ENCODE data around the gene BLOC1S4. TPM values are rescaled to one million over a fixed set of nuclear protein-coding genes. Genes with fewer than 3 reads are reported as not detected.

Gene BLOC1S4
- total RNA-seq, 2 donors from 2014 or later, result 8.3 to 9.7 TPM

DNA sequence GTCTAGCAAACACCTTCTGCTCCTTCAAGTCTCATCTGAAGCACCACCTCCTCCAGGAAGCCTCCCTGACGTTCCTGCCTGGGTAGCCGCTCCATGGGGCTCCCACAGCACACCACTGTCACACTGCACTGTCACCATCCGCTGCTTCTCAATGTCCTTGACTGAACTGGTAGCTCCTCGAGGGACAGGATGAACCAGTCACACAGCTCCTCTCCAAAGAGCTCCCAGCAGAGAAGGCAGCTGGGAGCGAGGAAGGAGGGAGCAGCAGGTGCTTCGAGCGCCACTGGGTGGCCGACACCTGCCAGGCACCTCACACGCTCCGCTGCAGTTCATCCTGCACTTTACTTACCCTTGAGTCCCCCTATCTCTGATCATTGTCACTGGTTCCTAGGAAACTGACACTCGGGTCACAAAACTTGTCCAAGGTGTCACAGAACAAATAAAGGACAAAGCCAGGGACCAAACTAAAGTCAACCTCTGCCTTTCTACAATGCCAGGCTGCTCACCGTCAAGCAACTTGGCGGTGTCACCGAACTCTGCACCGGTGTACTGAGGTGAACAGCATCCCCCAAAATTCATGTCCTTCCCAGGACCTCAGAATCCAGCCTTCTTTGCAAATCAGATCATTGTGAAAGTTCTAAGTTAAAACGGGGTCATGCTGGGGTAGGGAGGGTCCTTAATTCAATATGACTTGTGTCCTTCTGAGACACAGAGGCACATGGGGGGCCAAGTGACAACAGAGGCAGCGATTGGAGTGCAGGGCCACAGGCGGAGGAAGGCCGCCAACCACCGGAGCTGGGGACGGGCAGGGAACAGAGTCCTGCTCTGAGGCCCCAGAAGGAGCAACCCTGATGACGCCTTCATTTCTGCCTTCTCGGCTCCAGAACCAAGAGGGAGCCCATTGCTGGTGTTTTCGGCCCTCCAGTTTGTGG, 27.8 kb upstream of the BLOC1S4 start:
- intact Hi-C loops (cut with DNase I), result no loop called here
- DNase-seq (ENCODE audit: low spot score), result no peak

GRCh38 chr4:6688879-6689505, 27.0 kb upstream of the BLOC1S4 start:
- no peak for DNase-seq (ENCODE audit: low spot score)
- intact Hi-C loops (cut with DNase I), result no loop called here

- intact Hi-C loops (cut with DNase I), result no loop called here
- no peak for DNase-seq (ENCODE audit: low spot score)
These were observed 26.4 kb upstream of the BLOC1S4 start for GRCh38 chr4:6689506-6689960.

GRCh38 chr4:6692379-6692778, 23.6 kb upstream of the BLOC1S4 start:
- DNase-seq (ENCODE audit: low spot score), result no peak
- intact Hi-C loops (cut with DNase I), result no loop called here

DNA sequence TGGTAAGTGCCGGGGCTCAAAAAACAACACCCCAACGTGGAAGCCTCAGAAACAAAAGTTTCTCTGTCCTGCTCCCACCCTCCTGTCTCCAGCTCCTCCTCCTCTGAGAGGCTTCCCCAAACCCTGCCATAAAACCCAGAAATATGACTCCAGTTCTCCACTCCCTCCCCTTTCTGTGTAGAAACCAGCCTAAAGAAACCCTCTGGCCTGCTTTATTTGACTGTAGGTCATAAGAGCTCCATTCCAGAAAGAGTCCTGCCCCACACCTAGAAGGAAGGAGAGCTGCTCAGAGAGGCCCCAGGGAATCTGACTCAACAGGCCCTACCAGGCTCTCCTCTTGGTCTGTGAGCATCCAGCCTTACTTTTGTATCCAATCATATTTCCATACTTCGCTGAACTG, 23.2 kb upstream of the BLOC1S4 start:
- no peak for DNase-seq (ENCODE audit: low spot score)
- intact Hi-C loops (cut with DNase I), result no loop called here

- intact Hi-C loops (cut with DNase I), result no loop called here
- no peak for DNase-seq (ENCODE audit: low spot score)
These were observed 22.5 kb upstream of the BLOC1S4 start, which contains the start of gene S100P for GRCh38 chr4:6693231-6694176. S100P (plus strand) TSS chr4:6693878; CDS start chr4:6693933, 55 bp downstream.

DNA sequence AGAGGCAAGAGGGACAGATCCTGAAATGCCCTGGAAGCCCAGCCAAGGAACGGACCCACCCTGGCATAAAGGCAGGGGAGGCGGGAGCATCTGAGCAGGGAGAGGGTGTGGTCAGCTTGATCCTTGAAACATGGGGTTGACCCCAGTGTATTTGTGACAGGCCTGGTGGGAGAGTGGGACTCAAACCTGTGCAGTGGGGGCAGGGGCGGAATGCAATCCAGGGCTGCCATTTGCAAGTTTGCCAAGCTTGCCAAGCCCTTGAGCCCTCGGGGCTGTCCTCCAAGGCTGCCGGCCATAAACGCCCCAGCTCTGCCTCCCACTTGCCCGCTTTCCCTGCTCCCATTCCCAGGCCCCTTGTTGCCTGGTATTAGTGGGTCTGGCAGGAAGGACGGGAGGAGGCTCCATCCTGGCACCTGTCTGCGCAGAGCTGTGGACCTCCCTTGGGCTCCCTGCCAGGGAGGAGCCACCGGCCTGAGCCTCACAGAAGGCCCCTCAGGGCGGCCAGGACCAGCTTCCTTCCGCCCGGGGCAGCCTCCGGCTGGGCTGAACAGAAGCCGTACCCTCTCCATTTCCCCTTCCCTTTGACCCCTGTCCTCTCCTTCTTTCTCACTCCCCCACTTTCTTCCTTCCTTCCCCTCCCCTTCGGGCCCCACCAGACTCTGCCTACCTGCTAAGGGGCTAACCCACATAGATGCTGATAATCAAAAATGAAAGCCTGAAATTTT, 21.6 kb upstream of the BLOC1S4 start:
- intact Hi-C loops (cut with DNase I), result no loop called here
- no peak for DNase-seq (ENCODE audit: low spot score)

DNA sequence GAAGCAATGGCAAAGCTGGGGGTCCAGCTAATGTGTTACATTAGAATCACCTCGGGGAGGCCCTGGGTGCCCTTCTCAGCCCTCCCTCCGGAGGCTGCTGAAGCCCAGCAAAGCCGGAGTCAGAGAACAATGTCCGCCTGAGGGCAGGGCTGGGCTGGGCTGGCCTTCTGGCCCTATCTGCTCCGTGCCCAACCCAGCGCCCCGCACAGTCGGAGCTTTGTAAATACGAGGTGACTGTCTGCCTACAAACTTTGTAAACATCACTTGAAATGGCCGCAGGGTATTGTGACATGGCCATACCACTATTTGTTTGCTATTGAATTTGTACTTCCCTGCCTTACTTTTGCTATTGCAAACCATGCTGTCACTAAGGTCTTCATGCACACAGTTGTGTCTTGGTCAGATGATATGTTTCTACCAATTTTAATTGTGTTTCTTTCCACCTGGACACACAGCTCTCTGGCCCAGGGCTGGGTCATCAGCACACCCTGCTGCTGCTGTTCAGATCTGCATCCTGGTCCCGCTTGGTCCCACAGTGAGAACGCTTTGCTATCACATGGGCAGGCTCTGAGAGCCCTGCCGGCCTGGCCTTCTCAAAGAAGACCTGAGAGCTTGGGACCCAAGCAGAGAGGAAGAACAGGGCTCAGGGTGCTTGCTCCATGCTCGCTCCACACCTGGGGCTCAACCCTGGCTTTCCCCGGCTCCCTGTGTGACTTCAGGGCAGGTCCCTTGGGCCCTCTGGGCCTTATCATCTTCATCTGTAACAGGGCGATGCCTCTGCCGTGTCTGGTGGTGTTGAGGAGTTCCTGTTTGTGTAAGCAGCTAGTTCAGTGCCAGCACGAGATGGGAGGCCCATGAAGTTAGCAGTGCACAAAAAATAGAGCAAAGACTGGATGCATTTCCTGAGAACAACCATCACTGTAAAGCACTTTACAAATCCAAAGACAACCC, 20.0 kb upstream of the BLOC1S4 start:
- intact Hi-C loops (cut with DNase I), result no loop called here
- DNase-seq (ENCODE audit: low spot score), result no peak

DNA sequence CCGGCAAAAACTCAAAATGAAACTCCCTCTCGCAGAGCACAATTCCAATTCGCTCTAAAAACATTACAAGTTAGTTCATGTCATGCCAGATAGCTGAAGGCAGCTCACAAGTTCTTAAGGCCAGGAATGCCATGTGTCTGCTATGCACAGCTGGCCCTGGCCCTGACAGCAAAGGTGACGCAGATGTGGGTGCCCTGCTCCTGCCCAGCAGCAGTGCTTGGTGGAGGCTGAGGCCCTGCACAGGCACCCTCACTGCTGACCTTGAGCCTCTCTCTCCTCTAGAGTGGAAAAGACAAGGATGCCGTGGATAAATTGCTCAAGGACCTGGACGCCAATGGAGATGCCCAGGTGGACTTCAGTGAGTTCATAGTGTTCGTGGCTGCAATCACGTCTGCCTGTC, 19.4 kb upstream of the BLOC1S4 start:
- intact Hi-C loops (cut with DNase I), result no loop called here

GRCh38 chr4:6697131-6697530, 18.8 kb upstream of the BLOC1S4 start:
- intact Hi-C loops (cut with DNase I), result no loop called here
- no peak for DNase-seq (ENCODE audit: low spot score)

More for the DNA sequence above, 19.4 kb upstream of the BLOC1S4 start:
- no peak for DNase-seq (ENCODE audit: low spot score)

DNA sequence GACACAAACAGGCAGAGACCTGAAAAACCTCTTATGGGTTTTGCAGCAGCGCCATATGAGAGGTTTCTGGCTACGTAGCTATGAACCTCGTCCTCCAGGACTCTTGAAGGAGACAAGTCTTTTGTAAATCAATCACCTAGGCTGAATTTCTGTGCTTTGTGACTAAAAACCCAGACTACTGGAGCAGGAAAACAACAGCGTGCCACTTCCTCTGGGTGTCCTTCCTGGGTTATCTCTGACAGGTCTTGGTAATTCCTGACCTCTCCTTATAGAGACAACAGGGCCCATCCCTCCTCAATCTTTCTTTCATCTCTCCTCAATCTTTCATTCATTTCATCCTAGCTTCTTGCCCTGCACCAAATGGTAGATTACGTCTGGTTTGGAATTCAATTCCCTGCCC, 16.6 kb upstream of the BLOC1S4 start:
- no peak for DNase-seq (ENCODE audit: low spot score)
- intact Hi-C loops (cut with DNase I), result no loop called here

DNA sequence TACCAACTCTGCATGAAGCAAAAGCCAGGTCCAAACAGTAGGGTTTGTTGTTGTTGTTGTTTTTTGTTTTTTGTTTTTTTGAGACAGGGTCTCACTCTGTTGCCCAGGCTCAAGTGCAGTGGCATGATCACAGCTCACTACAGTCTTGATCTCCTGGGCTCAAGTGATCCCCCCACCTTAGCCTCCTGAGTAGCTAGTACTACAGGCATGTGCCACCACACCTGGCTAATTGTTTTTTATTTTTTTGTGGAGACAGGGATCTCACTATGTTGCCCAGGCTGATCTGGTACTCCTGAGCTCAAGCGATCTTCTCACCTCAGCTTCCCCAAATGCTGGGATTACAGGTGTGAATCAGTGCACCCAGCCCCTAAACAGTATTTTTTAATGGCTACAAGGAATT, 16.1 kb upstream of the BLOC1S4 start:
- DNase-seq (ENCODE audit: low spot score), result no peak
- intact Hi-C loops (cut with DNase I), result no loop called here

- intact Hi-C loops (cut with DNase I), result no loop called here
- no peak for DNase-seq (ENCODE audit: low spot score)
These were observed 14.6 kb upstream of the BLOC1S4 start for GRCh38 chr4:6701371-6701770.

GRCh38 chr4:6702761-6703160, 13.2 kb upstream of the BLOC1S4 start:
- DNase-seq (ENCODE audit: low spot score), result no peak
- intact Hi-C loops (cut with DNase I), result no loop called here

DNA sequence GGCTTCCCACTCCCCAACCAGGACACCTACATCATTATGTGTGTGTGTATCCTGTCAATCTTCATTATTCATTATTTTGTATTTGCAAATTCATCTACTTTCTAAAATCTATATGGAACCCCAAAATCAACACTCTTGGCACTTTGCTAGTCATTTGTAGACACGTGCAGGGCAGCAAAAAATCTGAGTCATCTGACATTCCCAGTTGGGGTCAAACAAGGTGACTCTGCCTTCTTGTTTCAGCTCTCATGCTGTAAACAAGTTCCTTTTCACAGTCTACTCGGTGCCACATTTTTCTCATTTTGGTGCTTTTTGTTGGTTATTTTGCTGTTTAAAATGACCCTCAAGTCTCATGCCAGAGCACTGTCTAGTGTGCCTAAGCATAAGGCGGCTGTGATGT, 12.2 kb upstream of the BLOC1S4 start:
- DNase-seq (ENCODE audit: low spot score), result no peak
- intact Hi-C loops (cut with DNase I), result no loop called here

- intact Hi-C loops (cut with DNase I), result no loop called here
- no peak for DNase-seq (ENCODE audit: low spot score)
These were observed 10.3 kb upstream of the BLOC1S4 start for GRCh38 chr4:6705646-6706045.

- intact Hi-C loops (cut with DNase I), result no loop called here
- DNase-seq (ENCODE audit: low spot score), result no peak
These were observed 9.8 kb upstream of the BLOC1S4 start for GRCh38 chr4:6706173-6706572.
